ENCODE data around the gene APOL4.
A peak's percentile ranks its signal among the peaks of the same experiment; 100 is the strongest.

Gene APOL4

DNA sequence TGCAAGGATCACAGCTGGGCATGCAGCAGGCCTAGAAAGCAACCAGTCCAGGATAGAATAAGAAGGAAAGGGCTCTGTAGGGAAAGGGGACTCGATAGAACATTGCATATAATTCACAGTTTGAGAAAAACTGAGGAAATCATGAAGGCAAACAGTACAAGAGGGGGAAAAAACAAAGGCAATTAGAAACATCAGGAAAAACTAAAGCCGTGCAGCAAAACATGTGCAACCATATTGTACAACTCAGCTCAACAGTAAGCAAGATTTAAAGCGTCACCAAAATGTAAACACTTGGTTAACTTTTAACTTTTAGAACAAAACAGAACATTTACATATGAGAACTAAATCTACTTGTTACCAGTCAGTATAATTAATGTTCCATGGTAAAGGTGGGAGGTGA is 49.5 kb downstream of the APOL4 start:
- DNase-seq (ENCODE audit: extremely low read depth, low read depth): no peak
- TF ChIP-seq, protein P1, sequence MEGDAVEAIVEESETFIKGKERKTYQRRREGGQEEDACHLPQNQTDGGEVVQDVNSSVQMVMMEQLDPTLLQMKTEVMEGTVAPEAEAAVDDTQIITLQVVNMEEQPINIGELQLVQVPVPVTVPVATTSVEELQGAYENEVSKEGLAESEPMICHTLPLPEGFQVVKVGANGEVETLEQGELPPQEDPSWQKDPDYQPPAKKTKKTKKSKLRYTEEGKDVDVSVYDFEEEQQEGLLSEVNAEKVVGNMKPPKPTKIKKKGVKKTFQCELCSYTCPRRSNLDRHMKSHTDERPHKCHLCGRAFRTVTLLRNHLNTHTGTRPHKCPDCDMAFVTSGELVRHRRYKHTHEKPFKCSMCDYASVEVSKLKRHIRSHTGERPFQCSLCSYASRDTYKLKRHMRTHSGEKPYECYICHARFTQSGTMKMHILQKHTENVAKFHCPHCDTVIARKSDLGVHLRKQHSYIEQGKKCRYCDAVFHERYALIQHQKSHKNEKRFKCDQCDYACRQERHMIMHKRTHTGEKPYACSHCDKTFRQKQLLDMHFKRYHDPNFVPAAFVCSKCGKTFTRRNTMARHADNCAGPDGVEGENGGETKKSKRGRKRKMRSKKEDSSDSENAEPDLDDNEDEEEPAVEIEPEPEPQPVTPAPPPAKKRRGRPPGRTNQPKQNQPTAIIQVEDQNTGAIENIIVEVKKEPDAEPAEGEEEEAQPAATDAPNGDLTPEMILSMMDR (IDR thresholded peaks at IDR 0.05; ENCODE audit: low read depth, low read length): no peak

- TF ChIP-seq, protein P1 (IDR thresholded peaks at IDR 0.05; ENCODE audit: low read depth, low read length): no peak
- no peak for DNase-seq (ENCODE audit: extremely low read depth, low read depth)
Observed at GRCh38 chr22:36151006-36151595, 50.5 kb downstream of the APOL4 start.

DNA sequence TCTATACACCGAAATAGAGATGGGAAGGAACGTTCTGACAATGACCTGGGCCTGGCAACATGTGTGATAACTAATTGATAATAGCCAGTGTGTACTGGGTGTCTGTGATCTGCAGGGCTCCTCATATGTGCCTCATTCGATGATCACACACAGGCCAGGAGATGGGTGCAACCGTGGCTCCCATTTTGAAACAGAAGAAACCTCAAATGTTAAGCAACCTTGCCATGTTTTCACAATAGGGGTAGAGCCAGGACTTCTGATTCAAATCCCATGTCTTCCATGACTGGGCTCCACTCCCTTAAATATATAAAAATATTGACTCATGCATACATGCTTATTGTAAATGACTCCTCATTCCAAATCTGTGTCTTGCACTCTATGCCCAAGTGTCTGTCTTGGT is 52.2 kb downstream of the APOL4 start:
- TF ChIP-seq, protein P1 (IDR thresholded peaks at IDR 0.05; ENCODE audit: low read depth, low read length): no peak
- no peak for DNase-seq (ENCODE audit: extremely low read depth, low read depth)

DNA sequence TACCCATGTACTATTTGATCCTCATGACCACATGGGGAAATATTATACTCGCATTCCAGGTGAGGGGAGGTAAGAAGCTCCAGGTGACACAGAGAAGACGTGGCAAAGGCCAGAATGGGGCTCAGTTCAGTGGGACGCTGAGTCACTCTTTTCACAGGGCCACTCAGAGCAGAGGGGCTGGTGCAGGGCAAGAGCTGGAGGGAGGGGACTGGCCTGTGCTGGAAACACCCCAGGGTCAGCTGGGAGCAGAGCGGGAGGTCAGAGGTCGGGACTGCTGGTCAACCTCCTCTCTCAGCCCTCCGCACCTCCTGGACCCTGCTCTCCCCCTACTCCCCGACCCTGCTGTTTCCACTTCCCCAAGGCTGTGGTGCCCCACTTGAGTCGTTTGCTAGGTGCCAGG is 53.2 kb downstream of the APOL4 start:
- TF ChIP-seq, protein P1 (IDR thresholded peaks at IDR 0.05; ENCODE audit: low read depth, low read length): no peak
- DNase-seq (ENCODE audit: extremely low read depth, low read depth): no peak

DNA sequence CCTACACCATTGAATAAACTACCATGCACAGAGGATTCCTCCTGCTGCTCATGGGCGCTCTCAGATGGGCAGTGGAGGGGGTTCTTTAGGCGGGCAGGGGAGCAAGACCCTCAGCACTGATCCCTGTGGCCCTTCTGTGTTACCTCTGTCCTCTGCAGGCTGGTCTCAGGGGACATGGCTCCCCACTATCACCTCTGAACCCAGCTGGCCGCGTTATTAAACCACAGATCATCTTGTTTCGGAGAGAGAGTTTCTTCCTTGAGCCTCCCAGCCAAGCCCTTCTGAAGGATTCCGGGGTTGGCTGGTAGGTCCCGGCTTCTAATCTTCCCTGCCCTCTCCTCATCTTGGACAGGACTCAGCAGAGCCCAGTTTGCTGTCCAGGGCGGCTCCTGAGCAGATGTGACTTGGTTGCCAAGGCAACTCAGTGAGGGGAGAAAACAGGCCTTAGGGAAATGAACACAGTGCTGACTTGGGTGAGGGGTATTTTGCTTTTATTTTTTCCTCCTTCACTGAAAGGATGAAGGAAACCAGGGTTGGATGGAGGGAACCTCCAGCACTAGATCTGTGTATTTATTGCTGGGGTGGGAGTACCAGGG is 54.3 kb downstream of the APOL4 start:
- DNase-seq (ENCODE audit: extremely low read depth, low read depth): no peak
- TF ChIP-seq, protein P1 (IDR thresholded peaks at IDR 0.05; ENCODE audit: low read depth, low read length): no peak

DNA sequence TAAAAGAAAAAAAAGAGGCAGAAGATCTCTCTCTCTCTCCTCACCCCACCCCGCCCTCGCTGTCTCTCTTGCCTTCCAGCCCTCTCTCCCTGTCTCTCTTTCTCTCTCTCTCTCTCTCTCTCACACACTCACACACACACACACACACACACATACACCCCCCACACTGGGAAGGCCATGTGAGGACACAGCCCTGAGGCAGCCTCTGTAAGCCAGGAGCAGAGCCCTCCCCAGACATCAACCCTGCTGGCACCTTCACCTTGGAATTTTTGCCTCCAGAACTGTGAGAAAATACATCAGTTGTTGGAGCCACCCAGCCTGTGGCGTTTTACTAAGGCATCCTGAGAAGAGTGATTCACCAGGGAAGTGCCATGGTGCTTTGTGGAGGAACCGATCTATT is 55.7 kb downstream of the APOL4 start:
- no peak for DNase-seq (ENCODE audit: extremely low read depth, low read depth)
- TF ChIP-seq, protein P1 (IDR thresholded peaks at IDR 0.05; ENCODE audit: low read depth, low read length): no peak

- TF ChIP-seq, protein P1 (IDR thresholded peaks at IDR 0.05; ENCODE audit: low read depth, low read length): peak; percentile 77
- peak; percentile 43 for DNase-seq (ENCODE audit: extremely low read depth, low read depth)
Observed at GRCh38 chr22:36144886-36145541, 56.6 kb downstream of the APOL4 start.
